HepG2 (cell line): ENCODE measurements around the gene ACTN4. TPM values are rescaled to one million over a fixed set of nuclear protein-coding genes. Genes with fewer than 3 reads are reported as not detected.

ENCODE experiments used
- FOXP4 ChIP-seq: sonication (generic); formaldehyde crosslinking; IDR thresholded peaks from 2 replicates; pipeline ENCODE4 v1.4.0; 2020; ENCODE audit warnings: missing genetic modification reagents
- GLMP ChIP-seq: sonication (generic); formaldehyde crosslinking; IDR thresholded peaks from 2 replicates; pipeline ENCODE4 v1.9.0; 2021; ENCODE audit warnings: missing genetic modification reagents, mild to moderate bottlenecking, borderline replicate concordance
- GZF1 ChIP-seq: sonication (generic); formaldehyde crosslinking; IDR thresholded peaks from 2 replicates; pipeline ENCODE4 v1.5.1; 2020; ENCODE audit warnings: mild to moderate bottlenecking, missing genetic modification reagents
- HNRNPLL ChIP-seq: fragments of 200-400 bp; formaldehyde crosslinking; IDR thresholded peaks from 2 replicates; pipeline ENCODE4 v1.6.1; 2017; ENCODE audit warnings: mild to moderate bottlenecking, low read depth, low read length; ENCODE audit not compliant: poor library complexity, severe bottlenecking
- MTF1 ChIP-seq: sonication (generic); formaldehyde crosslinking; IDR thresholded peaks from 2 replicates; pipeline ENCODE4 v1.5.0; 2020; ENCODE audit warnings: missing genetic modification reagents
- NFE2L1 ChIP-seq: sonication (generic); formaldehyde crosslinking; IDR thresholded peaks from 2 replicates; pipeline ENCODE4 v1.4.0; 2020; ENCODE audit warnings: missing genetic modification reagents, mild to moderate bottlenecking, borderline replicate concordance
- REXO4 ChIP-seq: sonication (generic); formaldehyde crosslinking; IDR thresholded peaks from 2 replicates; pipeline ENCODE4 v1.8.0; 2022; ENCODE audit warnings: missing genetic modification reagents, mild to moderate bottlenecking, borderline replicate concordance
- SKIL ChIP-seq: sonication (generic); formaldehyde crosslinking; IDR thresholded peaks from 2 replicates; pipeline ENCODE4 v1.8.0; 2022; ENCODE audit warnings: missing genetic modification reagents, mild to moderate bottlenecking, moderate library complexity, borderline replicate concordance
- TBL1XR1 ChIP-seq: fragments of 150-350 bp; IDR thresholded peaks from 2 replicates; pipeline ENCODE4 v1.6.1; 2014; ENCODE audit warnings: borderline replicate concordance, low read length; ENCODE audit not compliant: partially characterized antibody
- THYN1 ChIP-seq: sonication (generic); formaldehyde crosslinking; IDR thresholded peaks from 2 replicates; pipeline ENCODE4 v1.8.1; 2023; ENCODE audit warnings: low read depth, mild to moderate bottlenecking, moderate library complexity, missing genetic modification reagents, borderline replicate concordance
- ZNF180 ChIP-seq: sonication (generic); formaldehyde crosslinking; IDR thresholded peaks from 2 replicates; pipeline ENCODE4 v1.4.0; 2020; ENCODE audit warnings: low read depth, missing genetic modification reagents, borderline replicate concordance
- ZNF484 ChIP-seq: sonication (generic); formaldehyde crosslinking; IDR thresholded peaks from 2 replicates; pipeline ENCODE4 v1.5.1; 2020; ENCODE audit warnings: mild to moderate bottlenecking, low read depth, missing genetic modification reagents, borderline replicate concordance
- ZNF784 ChIP-seq: sonication (generic); formaldehyde crosslinking; IDR thresholded peaks from 2 replicates; pipeline ENCODE4 v1.5.1; 2020; ENCODE audit warnings: missing genetic modification reagents, mild to moderate bottlenecking, borderline replicate concordance
- ZNF891 ChIP-seq: sonication (generic); formaldehyde crosslinking; IDR thresholded peaks from 2 replicates; pipeline ENCODE4 v1.5.0; 2020; ENCODE audit warnings: mild to moderate bottlenecking, missing genetic modification reagents
- polyA plus RNA-seq, 8 experiments: library from polyadenylated mRNA; depleted of rRNA in 3 of 8; stranded (reverse) in 7 of 8; unstranded in 1 of 8; fragments of >200 nt; fragmentation: Illumina TruSeq in 4 of 8; extraction: Trizol in 4 of 8; gene quantifications; 2 replicates each; pipeline versions ENCODE4 v1.2.1 to v1.2.3, GENCODE V29; 2011 to 2016; ENCODE audit warnings: low read depth in 4 of 8, missing spikeins in 1 of 8, mixed read lengths in 1 of 8; ENCODE audit not compliant: insufficient read depth in 1 of 8
- total RNA-seq, 5 experiments: library from RNA; depleted of rRNA; stranded (reverse); fragments of >200 nt; fragmentation: Illumina TruSeq; extraction: Trizol; gene quantifications; 2 replicates each; pipeline ENCODE4 v1.2.3, GENCODE V29; 2016; ENCODE audit warnings: low read depth in 1 of 5
- TF ChIP-seq, protein P1 (sequence below): sonication (generic); formaldehyde crosslinking; IDR thresholded peaks from 2 replicates; pipeline ENCODE4 v1.5.0; 2020; ENCODE audit warnings: mild to moderate bottlenecking, missing genetic modification reagents
- TF ChIP-seq, protein P2 (sequence below): sonication (generic); formaldehyde crosslinking; conservative IDR thresholded peaks from 2 replicates; pipeline ENCODE4 v1.4.0; 2020; ENCODE audit warnings: mild to moderate bottlenecking, missing genetic modification reagents, moderate library complexity

ACTN4 gene
- total and polyA plus RNA-seq, 2 of the 13 experiments (the other 11 are each of a cell fraction or from before 2014, with no cell fraction given) = 171 to 192 TPM

GRCh38 chr19:38618590-38619360 lies 28.7 kb upstream of the ACTN4 start, which contains the start of gene EIF3K (continued):
- no peak for TF ChIP-seq SKIL (CRISPR knock-in tag)
- TF ChIP-seq TBL1XR1 = no peak
- TF ChIP-seq MTF1 (CRISPR knock-in tag) = no peak
- TF ChIP-seq REXO4 = no peak
- TF ChIP-seq, protein P1, sequence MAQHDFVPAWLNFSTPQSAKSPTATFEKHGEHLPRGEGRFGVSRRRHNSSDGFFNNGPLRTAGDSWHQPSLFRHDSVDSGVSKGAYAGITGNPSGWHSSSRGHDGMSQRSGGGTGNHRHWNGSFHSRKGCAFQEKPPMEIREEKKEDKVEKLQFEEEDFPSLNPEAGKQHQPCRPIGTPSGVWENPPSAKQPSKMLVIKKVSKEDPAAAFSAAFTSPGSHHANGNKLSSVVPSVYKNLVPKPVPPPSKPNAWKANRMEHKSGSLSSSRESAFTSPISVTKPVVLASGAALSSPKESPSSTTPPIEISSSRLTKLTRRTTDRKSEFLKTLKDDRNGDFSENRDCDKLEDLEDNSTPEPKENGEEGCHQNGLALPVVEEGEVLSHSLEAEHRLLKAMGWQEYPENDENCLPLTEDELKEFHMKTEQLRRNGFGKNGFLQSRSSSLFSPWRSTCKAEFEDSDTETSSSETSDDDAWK (CRISPR knock-in tag) = no peak
- no peak for TF ChIP-seq THYN1 (CRISPR knock-in tag)
- no peak for TF ChIP-seq NFE2L1 (CRISPR knock-in tag)
- no peak for TF ChIP-seq GZF1 (CRISPR knock-in tag)
- TF ChIP-seq ZNF180 = no peak
- TF ChIP-seq, protein P2, sequence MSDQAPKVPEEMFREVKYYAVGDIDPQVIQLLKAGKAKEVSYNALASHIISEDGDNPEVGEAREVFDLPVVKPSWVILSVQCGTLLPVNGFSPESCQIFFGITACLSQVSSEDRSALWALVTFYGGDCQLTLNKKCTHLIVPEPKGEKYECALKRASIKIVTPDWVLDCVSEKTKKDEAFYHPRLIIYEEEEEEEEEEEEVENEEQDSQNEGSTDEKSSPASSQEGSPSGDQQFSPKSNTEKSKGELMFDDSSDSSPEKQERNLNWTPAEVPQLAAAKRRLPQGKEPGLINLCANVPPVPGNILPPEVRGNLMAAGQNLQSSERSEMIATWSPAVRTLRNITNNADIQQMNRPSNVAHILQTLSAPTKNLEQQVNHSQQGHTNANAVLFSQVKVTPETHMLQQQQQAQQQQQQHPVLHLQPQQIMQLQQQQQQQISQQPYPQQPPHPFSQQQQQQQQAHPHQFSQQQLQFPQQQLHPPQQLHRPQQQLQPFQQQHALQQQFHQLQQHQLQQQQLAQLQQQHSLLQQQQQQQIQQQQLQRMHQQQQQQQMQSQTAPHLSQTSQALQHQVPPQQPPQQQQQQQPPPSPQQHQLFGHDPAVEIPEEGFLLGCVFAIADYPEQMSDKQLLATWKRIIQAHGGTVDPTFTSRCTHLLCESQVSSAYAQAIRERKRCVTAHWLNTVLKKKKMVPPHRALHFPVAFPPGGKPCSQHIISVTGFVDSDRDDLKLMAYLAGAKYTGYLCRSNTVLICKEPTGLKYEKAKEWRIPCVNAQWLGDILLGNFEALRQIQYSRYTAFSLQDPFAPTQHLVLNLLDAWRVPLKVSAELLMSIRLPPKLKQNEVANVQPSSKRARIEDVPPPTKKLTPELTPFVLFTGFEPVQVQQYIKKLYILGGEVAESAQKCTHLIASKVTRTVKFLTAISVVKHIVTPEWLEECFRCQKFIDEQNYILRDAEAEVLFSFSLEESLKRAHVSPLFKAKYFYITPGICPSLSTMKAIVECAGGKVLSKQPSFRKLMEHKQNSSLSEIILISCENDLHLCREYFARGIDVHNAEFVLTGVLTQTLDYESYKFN (CRISPR knock-in tag) = 0 out of 2 replicates have a peak, but pooled peaks have one; percentile 24
- peak; percentile 80; the same call in 1 of the 2 replicates for TF ChIP-seq ZNF784 (CRISPR knock-in tag)
- TF ChIP-seq HNRNPLL = peak; percentile 77
- TF ChIP-seq FOXP4 (CRISPR knock-in tag) = peak; percentile 56
- TF ChIP-seq ZNF891 (CRISPR knock-in tag) = no peak; the same call in 1 of the 2 replicates
- TF ChIP-seq GLMP (CRISPR knock-in tag) = no peak
- TF ChIP-seq ZNF484 (CRISPR knock-in tag) = no peak
